GM19328 (cell line): ENCODE data around the gene ITLN2.
"Not testable (repeated sequence)": the region's sequence is repeated elsewhere in the genome, so short reads cannot be mapped to it uniquely, and the experiment has no call there.

ENCODE experiments used
- ATAC-seq: cut with Tn5 transposase; IDR thresholded peaks from one replicate; pipeline ENCODE4 v1.9.1; 2021; ENCODE audit warnings: mild to moderate bottlenecking, moderate library complexity; ENCODE audit not compliant: unreplicated experiment

The ITLN2 gene

DNA sequence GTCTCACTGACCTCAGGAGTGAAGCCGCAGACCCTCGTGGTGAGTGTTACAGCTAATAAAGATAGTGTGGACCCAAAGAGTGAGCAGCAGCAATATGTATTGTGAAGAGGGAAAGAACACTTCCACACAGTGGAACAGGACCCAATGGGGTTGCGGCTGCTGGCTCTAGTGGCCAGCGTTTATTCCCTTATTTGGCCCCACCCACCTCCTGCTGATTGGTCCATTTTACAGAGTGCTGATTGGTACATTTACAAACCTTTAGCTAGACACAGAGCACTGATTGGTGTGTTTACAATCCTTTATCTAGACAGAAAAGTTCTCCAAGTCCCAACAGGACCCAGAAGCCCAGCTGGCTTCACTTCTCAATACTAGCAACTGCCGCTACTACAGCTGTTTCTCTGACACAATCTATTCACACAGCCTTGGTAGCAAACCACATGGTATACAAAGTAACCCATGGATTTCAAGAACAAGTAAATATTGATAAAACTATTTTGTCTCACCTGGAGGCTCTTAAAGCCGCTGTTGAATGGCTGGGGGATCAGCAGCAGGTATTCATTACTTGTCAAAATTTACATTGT, 44.3 kb downstream of the ITLN2 start:
- ATAC-seq, result no peak

GRCh38 chr1:160907976-160908375, 46.6 kb downstream of the ITLN2 start:
- no peak for ATAC-seq

DNA sequence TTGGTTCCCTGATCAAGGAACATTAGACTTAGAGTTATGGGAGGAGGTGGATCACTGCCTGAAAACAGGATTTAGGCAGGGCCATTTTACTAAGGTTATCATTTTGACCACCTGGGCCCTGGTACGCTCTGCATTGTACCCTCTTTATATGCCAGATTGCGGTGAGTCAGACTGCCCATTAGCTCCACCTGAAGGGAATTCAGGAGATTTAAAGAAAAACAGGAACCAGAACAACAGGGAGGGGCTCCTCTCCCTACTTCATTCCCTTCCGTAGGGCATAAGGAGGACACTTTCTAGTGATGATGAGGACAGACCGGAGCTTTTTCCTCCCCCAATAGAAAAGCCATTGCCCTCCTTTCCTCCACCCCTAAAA, 49.0 kb downstream of the ITLN2 start:
- ATAC-seq, result no peak

- no peak for ATAC-seq
These were observed 49.6 kb downstream of the ITLN2 start for GRCh38 chr1:160904783-160905616.

DNA sequence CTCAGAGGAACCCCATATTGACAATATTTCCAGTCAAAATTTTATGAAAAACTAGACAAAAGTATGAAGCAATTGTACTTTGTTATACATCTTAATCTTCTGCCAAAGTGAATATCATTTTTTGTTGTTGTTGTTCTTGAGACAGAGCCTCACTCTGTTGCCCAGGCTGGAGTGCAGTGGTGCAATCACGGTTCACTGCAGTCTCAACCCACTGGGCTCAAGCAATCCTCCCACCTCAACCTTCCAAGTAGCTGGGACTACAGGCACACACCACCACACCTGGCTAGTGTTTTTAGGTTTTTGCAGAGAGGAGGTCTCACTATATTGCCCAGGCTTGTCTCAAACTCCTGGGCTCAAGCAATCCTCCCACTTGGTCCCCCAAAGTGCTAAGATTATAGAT, 52.4 kb downstream of the ITLN2 start:
- not testable (repeated sequence) for ATAC-seq

- ATAC-seq, result no peak
These were observed 52.8 kb downstream of the ITLN2 start for GRCh38 chr1:160901768-160902167.

DNA sequence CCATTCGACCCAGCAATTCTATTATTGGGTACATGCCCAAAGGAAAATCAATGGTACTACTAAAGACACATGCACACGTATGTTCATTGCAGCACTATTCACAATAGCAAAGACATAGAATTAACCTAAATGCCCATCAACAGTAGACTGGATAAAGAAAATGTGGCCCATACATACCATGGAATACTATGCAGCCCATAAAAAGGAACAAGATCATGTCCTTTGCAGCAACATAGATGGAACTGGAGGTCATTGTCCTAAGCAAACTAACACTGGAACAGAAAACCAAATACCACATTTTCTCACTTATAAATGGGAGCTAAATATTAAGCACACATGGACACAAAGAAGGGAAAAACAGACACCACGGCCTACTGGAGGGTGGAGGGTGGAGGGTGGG, 53.9 kb downstream of the ITLN2 start:
- ATAC-seq, result not testable (repeated sequence)
